IPS-20b (cell line): Measurements from ENCODE around the gene EIF3K.
"Not testable (repeated sequence)": the region's sequence is repeated elsewhere in the genome, so short reads cannot be mapped to it uniquely, and the experiment has no call there.

Source experiments
- H3K27ac ChIP-seq: one replicate; pipeline ENCODE4 v1.5.1; 2013; ENCODE audit warnings: low read length
- H3K27me3 ChIP-seq: 2 replicates; pipeline ENCODE4 v1.6.1; 2013; ENCODE audit warnings: mild to moderate bottlenecking, low read length, inconsistent platforms; ENCODE audit not compliant: insufficient read depth
- H3K36me3 ChIP-seq: 2 replicates; pipeline ENCODE4 v1.6.1; 2013; ENCODE audit warnings: low read depth, mild to moderate bottlenecking, inconsistent platforms, low read length, moderate library complexity; ENCODE audit not compliant: insufficient read depth
- H3K4me1 ChIP-seq: 2 replicates; pipeline ENCODE4 v1.6.1; 2013; ENCODE audit warnings: mild to moderate bottlenecking, control low read depth, inconsistent platforms, low read length, moderate library complexity; ENCODE audit not compliant: insufficient read depth
- H3K4me3 ChIP-seq: 2 replicates; pipeline ENCODE4 v1.5.1; 2013; ENCODE audit warnings: mild to moderate bottlenecking, low read length, inconsistent platforms
- H3K9ac ChIP-seq: 2 replicates; pipeline ENCODE4 v1.6.1; 2013; ENCODE audit warnings: low read depth, mild to moderate bottlenecking, inconsistent platforms, low read length, moderate library complexity
- H3K9me3 ChIP-seq: 2 replicates; pipeline ENCODE4 v1.6.1; 2013; ENCODE audit warnings: mild to moderate bottlenecking, low read depth, low read length, inconsistent platforms; ENCODE audit not compliant: insufficient read depth

The EIF3K gene

GRCh38 chr19:38596057-38596981 lies 22.7 kb upstream of the EIF3K start:
- Histone ChIP-seq H3K9me3 (no peaks in the 10 kb centered on the region), H3K9ac (peak overlapping the region; percentile 65; the same call in 1 of the 2 replicates), H3K36me3 (no peaks in the 10 kb centered on the region), H3K27me3 (no peaks in the 10 kb centered on the region), H3K4me3 (peak overlapping the region; percentile 82), H3K27ac (peak overlapping the region; percentile 11), H3K4me1 (peaks cover 3% of the 10 kb centered on the region; the same call in 1 of the 2 replicates)

GRCh38 chr19:38597075-38597474 lies 21.9 kb upstream of the EIF3K start:
- Histone ChIP-seq H3K4me3 (no peak overlapping the region; the same call in 1 of the 2 replicates), H3K9ac (no peak overlapping the region), H3K27ac (no peak overlapping the region), H3K9me3 (no peaks in the 10 kb centered on the region), H3K4me1 (peaks cover 3% of the 10 kb centered on the region; the same call in 1 of the 2 replicates), H3K27me3 (no peaks in the 10 kb centered on the region), H3K36me3 (no peaks in the 10 kb centered on the region)

GRCh38 chr19:38599722-38600121 lies 19.3 kb upstream of the EIF3K start:
- Histone ChIP-seq H3K36me3 (no peaks in the 10 kb centered on the region), H3K9me3 (no peaks in the 10 kb centered on the region), H3K4me1 (peaks cover 3% of the 10 kb centered on the region; the same call in 1 of the 2 replicates), H3K27me3 (no peaks in the 10 kb centered on the region), H3K4me3 (no peak overlapping the region), H3K9ac (no peak overlapping the region), H3K27ac (no peak overlapping the region)

GRCh38 chr19:38602856-38603255 lies 16.1 kb upstream of the EIF3K start:
- H3K27ac ChIP-seq, H3K4me1 ChIP-seq, H3K36me3 ChIP-seq, H3K9ac ChIP-seq, H3K4me3 ChIP-seq, H3K27me3 ChIP-seq, H3K9me3 ChIP-seq: not testable (repeated sequence)

GRCh38 chr19:38606131-38606530 lies 12.9 kb upstream of the EIF3K start:
- no peak overlapping the region for H3K27ac ChIP-seq
- no peaks in the 10 kb centered on the region for H3K9me3 ChIP-seq
- no peak overlapping the region for H3K9ac ChIP-seq
- no peaks in the 10 kb centered on the region for H3K36me3 ChIP-seq
- no peaks in the 10 kb centered on the region for H3K27me3 ChIP-seq
- H3K4me3 ChIP-seq: no peak overlapping the region
- H3K4me1 ChIP-seq: no peaks in the 10 kb centered on the region

DNA sequence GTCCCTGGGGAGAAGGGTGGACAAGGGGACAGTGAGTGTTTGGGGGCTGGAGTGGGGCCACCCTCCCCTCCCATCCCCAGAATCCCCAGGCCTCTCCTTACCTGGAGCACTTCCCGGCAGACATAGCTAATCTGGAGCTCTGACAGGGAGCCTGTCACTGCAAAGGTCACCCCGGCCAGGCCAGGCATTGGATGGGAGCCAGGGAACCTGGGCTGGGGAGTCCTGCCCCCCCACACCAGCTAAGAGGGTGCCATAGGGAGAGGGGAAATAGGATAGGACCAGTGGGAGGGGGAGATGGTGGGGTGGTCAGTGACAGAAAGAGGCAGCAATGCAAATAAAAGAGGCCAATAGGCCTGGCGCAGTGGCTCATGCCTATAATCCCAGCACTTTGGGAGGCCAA lies 4.7 kb upstream of the EIF3K start:
- no peaks in the 10 kb centered on the region for H3K36me3 ChIP-seq
- no peaks in the 10 kb centered on the region for H3K27me3 ChIP-seq
- H3K4me3 ChIP-seq: no peak overlapping the region
- H3K4me1 ChIP-seq: peaks cover 4% of the 10 kb centered on the region; the same call in 1 of the 2 replicates
- H3K27ac ChIP-seq: no peak overlapping the region
- H3K9me3 ChIP-seq: no peaks in the 10 kb centered on the region
- no peak overlapping the region for H3K9ac ChIP-seq

- H3K27ac ChIP-seq: no peak overlapping the region
- no peaks in the 10 kb centered on the region for H3K9me3 ChIP-seq
- peaks cover 4% of the 10 kb centered on the region; the same call in 1 of the 2 replicates for H3K4me1 ChIP-seq
- no peak overlapping the region for H3K4me3 ChIP-seq
- H3K27me3 ChIP-seq: no peaks in the 10 kb centered on the region
- peaks cover 1% of the 10 kb centered on the region for H3K36me3 ChIP-seq
- H3K9ac ChIP-seq: no peak overlapping the region
Measured at GRCh38 chr19:38615007-38615581, 3.9 kb upstream of the EIF3K start.

DNA sequence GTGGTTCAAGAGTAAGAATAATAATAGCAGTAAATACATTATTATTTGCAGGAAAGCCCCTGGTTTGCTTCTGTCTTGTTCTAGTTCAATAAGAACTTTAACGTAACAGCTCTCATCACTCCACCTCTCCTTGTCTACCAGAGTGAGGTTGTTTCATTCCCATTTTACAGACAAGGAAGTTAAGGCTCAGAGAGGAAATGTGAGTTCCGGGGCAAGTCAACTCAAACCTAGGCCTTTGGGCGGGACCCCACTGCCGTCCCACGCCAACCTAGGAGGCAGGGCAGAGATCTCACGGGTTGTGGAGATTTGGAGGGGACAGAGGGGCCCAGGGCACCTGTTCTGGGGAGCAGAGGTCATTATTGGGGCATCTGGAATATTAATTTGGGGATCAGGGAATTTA lies 2.7 kb upstream of the EIF3K start:
- Histone ChIP-seq H3K27ac (no peak overlapping the region), H3K27me3 (no peaks in the 10 kb centered on the region), H3K4me1 (peaks cover 4% of the 10 kb centered on the region; the same call in 1 of the 2 replicates), H3K9ac (no peak overlapping the region), H3K36me3 (peaks cover 13% of the 10 kb centered on the region), H3K4me3 (no peak overlapping the region), H3K9me3 (no peaks in the 10 kb centered on the region)

DNA sequence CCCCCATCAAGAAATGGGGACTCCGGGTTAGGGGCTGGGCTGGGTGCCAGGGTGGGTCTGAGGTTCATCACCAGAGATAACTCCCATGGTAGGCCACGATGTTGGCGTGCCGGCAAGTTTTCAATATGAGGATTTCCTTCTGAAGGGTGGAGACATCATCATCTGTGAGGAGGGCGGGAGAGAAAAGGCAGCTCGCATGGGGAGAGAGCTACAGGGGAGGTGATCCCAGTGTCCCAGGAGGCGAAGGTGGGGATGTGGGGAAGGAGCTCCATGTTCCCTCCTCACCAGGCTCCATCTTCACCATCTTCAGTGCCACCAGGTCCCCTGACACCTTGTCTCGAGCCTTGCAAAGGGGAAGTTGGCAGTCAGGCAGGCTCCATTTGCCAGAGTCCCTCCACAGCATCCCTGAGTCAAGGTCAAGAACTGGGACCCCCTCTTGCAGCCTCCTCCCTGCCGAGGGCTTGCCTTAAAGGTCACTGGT lies 1.7 kb upstream of the EIF3K start:
- no peaks in the 10 kb centered on the region for H3K27me3 ChIP-seq
- no peak overlapping the region for H3K4me3 ChIP-seq
- H3K27ac ChIP-seq: no peak overlapping the region
- peak overlapping the region; percentile 96; the same call in 1 of the 2 replicates for H3K9ac ChIP-seq
- peaks cover 4% of the 10 kb centered on the region; the same call in 1 of the 2 replicates for H3K4me1 ChIP-seq
- peaks cover 23% of the 10 kb centered on the region for H3K36me3 ChIP-seq
- H3K9me3 ChIP-seq: no peaks in the 10 kb centered on the region

DNA sequence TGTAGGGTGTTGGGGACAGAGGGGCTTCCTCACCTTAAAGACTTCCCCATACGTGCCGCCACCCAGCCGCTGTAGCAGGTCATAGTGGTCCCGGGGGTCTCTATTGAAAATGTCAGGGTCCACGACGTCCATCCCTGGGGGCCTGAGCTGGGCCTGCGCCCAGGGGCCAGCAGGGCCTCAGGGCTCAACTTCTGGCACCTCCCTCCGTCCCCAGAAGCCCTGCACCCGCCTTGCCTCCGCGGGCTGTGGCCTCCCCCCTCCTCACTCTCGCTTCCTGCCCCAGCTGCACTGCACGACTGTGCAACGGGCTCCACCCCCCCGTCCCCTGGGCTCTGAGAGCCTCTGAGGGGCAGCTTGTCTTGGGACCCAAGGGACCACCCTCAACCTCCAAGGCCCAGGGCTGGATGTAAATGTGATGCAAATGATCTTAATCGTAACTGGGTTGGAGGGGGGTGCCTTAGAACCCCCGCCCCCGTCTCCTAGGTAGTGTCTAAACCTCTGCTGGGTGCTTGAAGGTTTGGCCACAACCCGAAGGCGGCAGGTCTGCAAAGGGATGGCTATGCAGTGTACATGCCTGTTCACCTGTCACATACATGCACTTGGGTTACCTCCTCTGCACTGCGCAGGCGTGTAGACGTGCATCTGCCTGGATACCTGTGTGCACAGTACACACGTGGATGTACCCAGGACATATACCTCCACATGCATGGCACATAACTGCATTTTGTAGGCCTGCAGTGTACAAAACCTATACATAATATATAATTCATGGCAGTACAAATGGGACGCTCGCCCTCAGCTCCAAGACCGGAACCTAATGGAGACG lies 1.0 kb upstream of the EIF3K start, which contains the start of gene MAP4K1:
Gene MAP4K1 (minus strand): TSS at position 190 of the 826 bp plus-strand sequence. CDS start 58 bp downstream, at position 132.
- H3K9ac ChIP-seq: peak within 1 kb of the TSS; percentile 96
- no peaks in the 10 kb centered on the region for H3K27me3 ChIP-seq
- peak within 1 kb of the TSS; percentile 97 for H3K4me3 ChIP-seq
- peak within 1 kb of the TSS; percentile 80 for H3K27ac ChIP-seq
- H3K4me1 ChIP-seq: peaks cover 4% of the 10 kb centered on the region; the same call in 1 of the 2 replicates
- H3K9me3 ChIP-seq: no peaks in the 10 kb centered on the region
- H3K36me3 ChIP-seq: peaks cover 30% of the 10 kb centered on the region
